Spleen (tissue), 7 donors: ENCODE data around the gene ARAP3.

ENCODE experiments used
- CTCF ChIP-seq, 11 experiments: fragments of 200-600 bp in 7 of 11; fragments of 450-650 bp in 4 of 11; sonication (generic) in 4 of 11; IDR thresholded peaks in 8 of 11; conservative IDR thresholded peaks in 3 of 11; 1 replicate in 7 of 11; 2 replicates in 4 of 11; pipeline versions ENCODE4 v1.4.0 to v1.8.0; 2016 to 2021; ENCODE audit warnings: antibody characterized with exemption in 11 of 11, inconsistent platforms in 4 of 11, mild to moderate bottlenecking in 1 of 11
- POLR2A ChIP-seq, 3 donors: fragments of 450-650 bp; IDR thresholded peaks; one replicate each; pipeline ENCODE4 v1.5.1; 2017; ENCODE audit warnings: antibody characterized with exemption in 3 of 3, mild to moderate bottlenecking in 1 of 3
- POLR2AphosphoS5 ChIP-seq, 3 donors: sonication (generic); formaldehyde crosslinking; IDR thresholded peaks; one replicate each; pipeline ENCODE4 v1.5.1; 2017; ENCODE audit warnings: antibody characterized with exemption in 3 of 3
- donor health status: DM: no; HTN: no; CAD: no; lungs with moderate emphysema.
- donor health status: DM: no; HTN: no; CAD: no.
- donor health status: DM: no; HTN: no; CAD: no.

- peak; percentile 96 to 100 (median 99) for TF ChIP-seq CTCF (IDR thresholded peaks at IDR 0.05 in 8 of 11, conservative IDR thresholded peaks at IDR 0.05 in 3 of 11)
- no peak for TF ChIP-seq POLR2A (IDR thresholded peaks at IDR 0.05)
- TF ChIP-seq POLR2AphosphoS5 (IDR thresholded peaks at IDR 0.05), result peak in 2 of 3 donors; percentile 65 to 74
Observed at GRCh38 chr5:141691867-141692532, 10.0 kb upstream of the ARAP3 start.
